IMR-90 (cell line): Measurements from ENCODE around the gene TBCEL. TPM values are rescaled to one million over a fixed set of nuclear protein-coding genes. Genes with fewer than 3 reads are reported as not detected.

ENCODE experiments used
- ATAC-seq: fragments of 200-7000 bp; cut with Tn5 transposase; 2 replicates; pipeline ENCODE4 v1.9.1; 2020; ENCODE audit warnings: low read depth, mild to moderate bottlenecking, moderate library complexity
- BruUV-seq: library from RNA; stranded (reverse); fragments of 400-500 nt; replicated peaks from 2 replicates; lab custom pipeline; 2021; lab: Mats Ljungman, UMichigan
- CTCF ChIA-PET: fragments of 300-600 bp; formaldehyde crosslinking; extraction: SDS; loops from one replicate; lab custom pipeline; 2021; ENCODE audit warnings: antibody characterized with exemption; lab: Yijun Ruan, JAX
- POLR2A ChIA-PET: fragments of 300-600 bp; sonication (Branson Sonifier 250); formaldehyde crosslinking; loops from one replicate; lab custom pipeline; 2022; ENCODE audit warnings: antibody characterized with exemption; ENCODE audit not compliant: unreplicated experiment; lab: Charles Lee
- DNase-seq: peaks from one replicate; pipeline ENCODE4 v3.0.0; 2013
- H2AFZ ChIP-seq: replicated peaks from 2 replicates; pipeline ENCODE3; 2013; ENCODE audit warnings: low read length, mild to moderate bottlenecking; ENCODE audit not compliant: poor library complexity
- H2AK5ac ChIP-seq: 2 replicates; pipeline ENCODE4 v1.6.1; 2013; ENCODE audit warnings: low read depth, low read length, inconsistent platforms
- H2AK9ac ChIP-seq: replicated peaks from 2 replicates; pipeline ENCODE3; 2013; ENCODE audit warnings: mild to moderate bottlenecking, low read depth, low read length, moderate library complexity; ENCODE audit not compliant: poor library complexity
- H2BK120ac ChIP-seq: 2 replicates; pipeline ENCODE4 v1.6.1; 2013; ENCODE audit warnings: low read depth, low read length, inconsistent platforms
- H2BK15ac ChIP-seq: 3 replicates; pipeline ENCODE4 v1.6.1; 2013; ENCODE audit warnings: low read depth, low read length, inconsistent platforms
- H2BK20ac ChIP-seq: 2 replicates; pipeline ENCODE4 v1.6.1; 2013; ENCODE audit warnings: low read depth, mild to moderate bottlenecking, inconsistent platforms, low read length, moderate library complexity
- H2BK5ac ChIP-seq: 2 replicates; pipeline ENCODE4 v1.6.1; 2013; ENCODE audit warnings: mild to moderate bottlenecking, low read depth, low read length, inconsistent platforms; ENCODE audit not compliant: poor library complexity, severe bottlenecking
- H3K14ac ChIP-seq: replicated peaks from 2 replicates; pipeline ENCODE4 v1.6.1; 2013; ENCODE audit warnings: low read depth, low read length, inconsistent platforms
- H3K18ac ChIP-seq: 2 replicates; pipeline ENCODE4 v1.6.1; 2013; ENCODE audit warnings: low read depth, low read length, control low read depth
- H3K23ac ChIP-seq: 2 replicates; pipeline ENCODE4 v1.6.1; 2013; ENCODE audit warnings: low read depth, low read length, inconsistent platforms
- H3K27ac ChIP-seq: 2 replicates; pipeline ENCODE4 v1.5.1; 2013; ENCODE audit warnings: mild to moderate bottlenecking, control low read depth, low read length; ENCODE audit not compliant: insufficient read depth
- H3K27me3 ChIP-seq: 2 replicates; pipeline ENCODE4 v1.6.1; 2013; ENCODE audit warnings: low read length; ENCODE audit not compliant: control insufficient read depth, insufficient read depth
- H3K36me3 ChIP-seq: 2 replicates; pipeline ENCODE4 v1.6.1; 2013; ENCODE audit warnings: low read length, mixed read lengths; ENCODE audit not compliant: control insufficient read depth, insufficient read depth
- H3K4ac ChIP-seq: 2 replicates; pipeline ENCODE4 v1.6.1; 2013; ENCODE audit warnings: low read depth, low read length, inconsistent platforms
- H3K4me1 ChIP-seq: 2 replicates; pipeline ENCODE4 v1.6.1; 2013; ENCODE audit warnings: low read length, mixed read lengths; ENCODE audit not compliant: control insufficient read depth, insufficient read depth
- H3K4me2 ChIP-seq: 2 replicates; pipeline ENCODE4 v1.6.1; 2013; ENCODE audit warnings: low read depth, mild to moderate bottlenecking, control low read depth, low read length, moderate library complexity
- H3K4me3 ChIP-seq: 2 replicates; pipeline ENCODE4 v1.5.1; 2013; ENCODE audit warnings: low read depth, mild to moderate bottlenecking, control low read depth, low read length, moderate library complexity; ENCODE audit not compliant: insufficient read depth
- H3K56ac ChIP-seq: 2 replicates; pipeline ENCODE4 v1.6.1; 2013; ENCODE audit warnings: low read length, inconsistent platforms; ENCODE audit not compliant: insufficient read depth; ENCODE audit errors: extremely low read depth
- H3K79me1 ChIP-seq, 2 experiments: 2 replicates each; pipeline ENCODE4 v1.6.1; 2013; ENCODE audit warnings: low read length in 2 of 2, inconsistent platforms in 1 of 2, low read depth in 1 of 2
- H3K9ac ChIP-seq: 2 replicates; pipeline ENCODE4 v1.6.1; 2013; ENCODE audit warnings: low read depth, low read length, control low read depth
- H3K9me1 ChIP-seq: 2 replicates; pipeline ENCODE4 v1.6.1; 2013; ENCODE audit warnings: low read length, inconsistent platforms; ENCODE audit not compliant: insufficient read depth
- H3K9me3 ChIP-seq: 2 replicates; pipeline ENCODE4 v1.6.1; 2013; ENCODE audit warnings: low read length; ENCODE audit not compliant: control insufficient read depth, insufficient read depth
- H4K20me1 ChIP-seq: 2 replicates; pipeline ENCODE4 v1.6.1; 2013; ENCODE audit warnings: low read length, inconsistent platforms; ENCODE audit not compliant: insufficient read depth
- H4K5ac ChIP-seq: 2 replicates; pipeline ENCODE4 v1.6.1; 2013; ENCODE audit warnings: mild to moderate bottlenecking, low read depth, low read length, control low read depth
- H4K8ac ChIP-seq, 2 experiments: 2 replicates each; pipeline ENCODE4 v1.6.1; 2013; ENCODE audit warnings: low read depth in 2 of 2, low read length in 2 of 2, control low read depth in 1 of 2, inconsistent platforms in 1 of 2
- H4K91ac ChIP-seq: 2 replicates; pipeline ENCODE4 v1.6.1; 2013; ENCODE audit warnings: low read depth, low read length, inconsistent platforms; ENCODE audit not compliant: insufficient read depth
- BHLHE40 ChIP-seq: fragments of 150-350 bp; IDR thresholded peaks from 2 replicates; pipeline ENCODE4 v1.6.1; 2016; ENCODE audit warnings: mild to moderate bottlenecking, low read depth, low read length
- CEBPB ChIP-seq: IDR thresholded peaks from 2 replicates; pipeline ENCODE4 v1.6.1; 2012; ENCODE audit warnings: low read depth, low read length, improper control_type of control experiment
- CHD1 ChIP-seq: IDR thresholded peaks from 2 replicates; pipeline ENCODE4 v1.6.1; 2012; ENCODE audit warnings: low read depth, low read length, improper control_type of control experiment
- CTCF ChIP-seq: conservative IDR thresholded peaks from 2 replicates; pipeline ENCODE4 v1.5.1; 2012; ENCODE audit warnings: mild to moderate bottlenecking, low read depth, low read length, improper control_type of control experiment
- ELK1 ChIP-seq: fragments of 150-350 bp; IDR thresholded peaks from 2 replicates; pipeline ENCODE4 v1.6.1; 2016; ENCODE audit warnings: low read depth, mild to moderate bottlenecking, low read length, moderate library complexity, borderline replicate concordance
- FOS ChIP-seq: fragments of 150-350 bp; IDR thresholded peaks from 2 replicates; pipeline ENCODE4 v1.6.1; 2016; ENCODE audit warnings: low read depth, low read length
- MAFK ChIP-seq: IDR thresholded peaks from 2 replicates; pipeline ENCODE4 v1.6.1; 2012; ENCODE audit warnings: low read depth, low read length, improper control_type of control experiment
- MAZ ChIP-seq: IDR thresholded peaks from 2 replicates; pipeline ENCODE4 v1.6.1; 2012; ENCODE audit warnings: low read depth, mild to moderate bottlenecking, low read length, improper control_type of control experiment, moderate library complexity, borderline replicate concordance
- MXI1 ChIP-seq: IDR thresholded peaks from 2 replicates; pipeline ENCODE4 v1.6.1; 2012; ENCODE audit warnings: low read depth, mild to moderate bottlenecking, low read length, moderate library complexity, borderline replicate concordance
- NFE2L2 ChIP-seq: fragments of 150-350 bp; IDR thresholded peaks from 2 replicates; pipeline ENCODE4 v1.6.1; 2016; ENCODE audit warnings: low read depth, mild to moderate bottlenecking, low read length
- POLR2A ChIP-seq: IDR thresholded peaks from 2 replicates; pipeline ENCODE4 v1.6.1; 2012; ENCODE audit warnings: mild to moderate bottlenecking, low read depth, low read length
- RAD21 ChIP-seq: IDR thresholded peaks from 2 replicates; pipeline ENCODE4 v1.6.1; 2012; ENCODE audit warnings: low read length, improper control_type of control experiment
- RCOR1 ChIP-seq: IDR thresholded peaks from 2 replicates; pipeline ENCODE4 v1.6.1; 2012; ENCODE audit warnings: mild to moderate bottlenecking, low read length, improper control_type of control experiment; ENCODE audit not compliant: insufficient replicate concordance
- RFX5 ChIP-seq: IDR thresholded peaks from 2 replicates; pipeline ENCODE4 v1.8.0; 2012; ENCODE audit warnings: low read depth, mild to moderate bottlenecking, low read length, moderate library complexity
- SMC3 ChIP-seq: fragments of 150-350 bp; IDR thresholded peaks from 2 replicates; pipeline ENCODE4 v1.6.1; 2016; ENCODE audit warnings: low read depth, mild to moderate bottlenecking, antibody characterized with exemption, low read length, moderate library complexity
- USF2 ChIP-seq: fragments of 150-350 bp; IDR thresholded peaks from 2 replicates; pipeline ENCODE4 v1.6.1; 2017; ENCODE audit warnings: mild to moderate bottlenecking, antibody characterized with exemption, low read length, low read depth
- WGBS, 2 experiments: methylation state at CpG; one replicate each; pipeline versions ENCODE4 v1.1.5 to v1.1.7; 2013; ENCODE audit warnings: missing lambda C conversion rate in 2 of 2; ENCODE audit not compliant: insufficient read length in 1 of 2; ENCODE audit errors: extremely low coverage in 2 of 2; 5-methylcytosine and 5-hydroxymethylcytosine counted together
- dilution Hi-C: fragments of 300-500 bp; cut with HindIII; formaldehyde crosslinking; loops from one replicate; pipeline ENCODE4 v1.14.3; 2018; ENCODE audit warnings: low sequenced_read_pairs; ENCODE audit not compliant: unreplicated experiment
- in situ Hi-C: fragments of 300-500 bp; cut with MboI; formaldehyde crosslinking; loops from 3 replicates; pipeline ENCODE4 v1.14.3; 2019; ENCODE audit warnings: low sequenced_read_pairs, inconsistent platforms, mixed read lengths
- intact Hi-C: fragments of 100-400 bp; cut with micrococcal nuclease; formaldehyde crosslinking; loops from 2 replicates; pipeline ENCODE4 v1.10.0; 2022
- polyA plus RNA-seq, 3 experiments: library from polyadenylated mRNA; depleted of rRNA; stranded (reverse); fragments of >200 nt; gene quantifications; 2 replicates each; pipeline ENCODE4 v1.2.3, GENCODE V29; 2012; ENCODE audit warnings: low replicate concordance in 1 of 3
- total RNA-seq: library from RNA; depleted of rRNA; stranded (reverse); fragments of >200 nt; gene quantifications from 2 replicates; pipeline ENCODE4 v1.2.3, GENCODE V29; 2012

TBCEL gene
- total and polyA plus RNA-seq, 2 of the 4 experiments (the other 2 are of a cell fraction) = 7.1 to 21.0 TPM

- H3K4me3 ChIP-seq = no peak overlapping the region
- H3K4me1 ChIP-seq = peaks cover 2% of the 10 kb centered on the region
- WGBS, 2 experiments = 67% methylated on average over 1 of the region's 3 CpGs; no CpG with 5 or more reads in 1 of the 2 experiments
- no peak overlapping the region for H4K5ac ChIP-seq
- H3K4ac ChIP-seq = no peak overlapping the region
- no peak for DNase-seq
- H3K36me3 ChIP-seq = no peaks in the 10 kb centered on the region
- H3K27ac ChIP-seq = no peak overlapping the region
- dilution Hi-C loops = no loop called here
- H4K8ac ChIP-seq = no peak overlapping the region
- H3K18ac ChIP-seq = no peak overlapping the region
- H2BK5ac ChIP-seq = no peak overlapping the region
- no peaks in the 10 kb centered on the region for H3K9me3 ChIP-seq
- no peak overlapping the region; the same call in 1 of the 2 replicates for H3K23ac ChIP-seq
- no peak overlapping the region for H2BK20ac ChIP-seq
- H2AK9ac ChIP-seq = no peak overlapping the region
- ChIA-PET CTCF (interaction anchor here (0.7 to 0.8 kb wide), 2 partner anchors 40 to 44 kb away, joined by 3 read pairs; no protein-coding TSS in a partner anchor), POLR2A (no interaction called here)
- no peaks in the 10 kb centered on the region for H3K27me3 ChIP-seq
- no peak overlapping the region for H3K4me2 ChIP-seq
- no peak overlapping the region for H2AK5ac ChIP-seq
- H2AFZ ChIP-seq = no peak overlapping the region
- 0 out of 2 replicates have a peak, but pooled peaks cover 3% of the 10 kb centered on the region for H3K9me1 ChIP-seq
- H2BK15ac ChIP-seq = no peak overlapping the region
- no peak overlapping the region for H3K9ac ChIP-seq
- no peak overlapping the region for H2BK120ac ChIP-seq
- H4K91ac ChIP-seq = no peak overlapping the region
- no peak overlapping the region for H3K14ac ChIP-seq
- H3K56ac ChIP-seq = no peak overlapping the region
- H4K20me1 ChIP-seq = peaks cover 12% of the 10 kb centered on the region; the same call in 1 of the 2 replicates
- in situ Hi-C loops = no loop called here
- ATAC-seq = no peak
- BruUV-seq = no TSS peak
- H3K79me1 ChIP-seq = peaks cover 29 to 38% of the 10 kb centered on the region in 2 experiments
- TF ChIP-seq MXI1 (no peak), CHD1 (no peak), RFX5 (no peak), MAZ (no peak), SMC3 (no peak), CEBPB (no peak), ELK1 (no peak), USF2 (no peak), CTCF (no peak), BHLHE40 (no peak), FOS (no peak), MAFK (no peak), RCOR1 (no peak), POLR2A (no peak), NFE2L2 (no peak), RAD21 (no peak)
- intact Hi-C loops = loop anchor here (5.0 kb wide), 2 partner anchors 37 to 77 kb away; no protein-coding TSS in a partner anchor
Observed at GRCh38 chr11:121029813-121030445, 6.0 kb downstream of the TBCEL start.
